GM19395 (cell line): ENCODE measurements around the gene CEACAM5.
"Not testable (repeated sequence)": the region's sequence is repeated elsewhere in the genome, so short reads cannot be mapped to it uniquely, and the experiment has no call there.

ENCODE experiments used
- ATAC-seq: cut with Tn5 transposase; IDR thresholded peaks from one replicate; pipeline ENCODE4 v1.9.1; 2021; ENCODE audit warnings: mild to moderate bottlenecking, moderate library complexity; ENCODE audit not compliant: unreplicated experiment

Gene CEACAM5

DNA sequence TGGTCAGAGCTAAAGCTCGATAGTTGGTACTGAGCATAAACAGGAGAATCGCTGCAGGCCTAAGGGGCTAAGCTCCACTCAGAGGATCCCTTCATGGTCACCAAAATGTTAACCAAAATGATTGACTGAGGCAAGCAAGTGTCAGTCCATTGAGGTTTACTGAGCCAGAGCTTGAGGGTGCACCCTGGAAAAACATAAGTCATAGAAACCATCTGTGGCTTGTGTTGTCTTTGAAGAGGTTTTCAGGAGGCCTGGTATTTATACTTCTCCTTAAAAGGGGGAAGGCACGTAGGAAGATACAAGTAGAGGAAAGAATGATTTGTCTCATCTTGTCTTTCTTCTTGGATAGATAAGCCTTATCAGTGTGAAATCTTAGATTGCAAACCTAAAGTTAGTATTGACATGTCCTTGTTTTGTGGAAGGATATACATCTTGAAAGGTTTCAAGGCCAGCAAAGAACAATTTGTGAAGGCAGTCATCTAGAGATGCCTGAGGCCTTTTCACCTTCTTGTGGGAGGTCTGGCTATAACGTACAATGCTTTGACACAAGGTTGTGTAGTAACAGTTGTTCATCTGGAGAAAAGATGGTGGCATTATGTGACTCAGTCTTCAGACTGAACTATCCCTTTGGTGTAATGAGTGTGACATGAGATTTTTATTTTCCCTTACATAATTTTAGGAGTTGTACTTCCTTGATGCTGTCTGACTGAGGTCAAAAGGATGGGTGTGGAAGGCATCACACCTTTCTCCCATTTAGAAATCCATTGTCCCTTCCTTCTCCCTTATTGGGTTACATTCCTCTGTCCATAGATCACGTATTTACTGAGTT lies 32.2 kb downstream of the CEACAM5 start:
- no peak for ATAC-seq

DNA sequence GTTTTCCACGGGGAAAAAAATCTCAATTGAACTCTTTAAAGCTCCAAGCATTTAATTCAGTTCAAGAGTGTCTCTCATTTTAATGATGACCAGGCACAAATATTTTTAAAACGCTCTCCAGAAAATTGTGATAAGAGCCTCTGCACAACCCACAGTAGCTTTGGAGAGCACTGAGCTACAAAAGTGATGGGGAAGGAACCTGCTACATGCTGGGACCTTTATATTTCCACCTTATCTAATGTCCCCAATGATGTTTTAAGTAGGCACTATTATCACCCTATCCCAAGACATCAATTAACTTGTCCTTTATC lies 32.8 kb downstream of the CEACAM5 start:
- no peak for ATAC-seq

DNA sequence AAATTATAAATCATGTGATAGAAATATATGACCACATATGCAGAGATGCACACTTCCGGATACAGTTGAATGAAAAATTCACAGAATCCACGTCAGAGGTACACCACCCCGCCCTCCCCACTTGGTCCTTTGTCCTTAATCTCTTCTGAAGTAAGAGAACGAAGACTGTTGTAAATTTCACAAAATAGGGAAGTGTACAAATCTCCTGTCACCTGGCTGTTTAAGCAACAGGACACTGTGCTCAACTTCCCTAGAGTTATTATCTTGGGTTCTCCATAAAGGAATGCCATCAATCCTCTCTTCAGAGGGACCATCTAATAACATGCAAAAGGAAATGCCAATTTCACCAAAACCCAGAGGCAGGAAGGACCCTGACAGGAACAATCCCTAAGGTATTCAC lies 36.4 kb downstream of the CEACAM5 start:
- ATAC-seq, result no peak

DNA sequence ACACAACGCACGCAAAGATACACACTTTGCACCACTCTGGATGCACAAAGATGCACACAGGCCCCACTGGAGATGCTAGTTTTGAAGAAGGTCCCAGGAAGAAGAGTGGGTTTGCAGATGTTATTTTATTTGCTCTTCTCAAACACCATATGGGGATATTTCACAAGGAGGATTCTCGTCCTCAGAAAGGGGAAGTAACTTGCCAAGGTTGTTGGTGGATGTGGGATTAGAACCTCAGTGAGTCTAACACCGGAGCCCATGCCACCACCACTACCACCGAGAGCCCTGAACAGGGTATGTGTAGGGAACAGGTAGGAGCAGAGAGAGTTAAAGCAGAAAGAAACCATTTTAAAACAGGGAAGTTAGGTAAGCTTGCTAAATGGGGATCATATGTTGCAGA lies 37.3 kb downstream of the CEACAM5 start:
- ATAC-seq, result no peak

DNA sequence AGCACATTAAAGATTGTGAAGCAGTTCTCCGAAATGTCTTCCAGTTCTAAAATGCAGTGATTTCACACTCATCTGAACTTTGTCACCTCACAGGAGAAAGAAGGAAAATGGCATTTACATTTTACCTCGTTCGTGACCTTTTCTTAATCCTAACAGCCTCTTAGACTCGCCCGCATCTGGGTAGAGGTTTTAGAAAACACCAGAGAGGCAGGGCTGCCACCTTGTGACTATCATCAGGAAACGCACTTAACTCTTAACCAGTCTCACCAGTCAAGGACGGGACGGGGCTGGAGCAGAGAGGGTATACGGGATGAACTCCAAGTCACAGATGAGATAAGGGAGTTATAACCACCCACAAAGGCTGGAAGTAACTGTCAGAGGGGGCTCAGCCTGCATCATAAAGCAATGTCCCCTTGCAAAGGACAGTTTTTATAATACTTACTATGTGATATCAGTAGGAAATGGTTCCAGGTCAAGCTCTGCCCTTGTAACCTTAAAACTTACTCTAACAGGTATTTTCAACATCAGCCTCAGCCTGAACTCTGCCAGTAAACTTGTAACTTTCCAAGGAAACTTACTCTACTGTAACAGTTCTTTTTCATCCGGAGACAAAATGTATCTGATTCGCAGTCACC lies 38.3 kb downstream of the CEACAM5 start:
- ATAC-seq, result no peak

DNA sequence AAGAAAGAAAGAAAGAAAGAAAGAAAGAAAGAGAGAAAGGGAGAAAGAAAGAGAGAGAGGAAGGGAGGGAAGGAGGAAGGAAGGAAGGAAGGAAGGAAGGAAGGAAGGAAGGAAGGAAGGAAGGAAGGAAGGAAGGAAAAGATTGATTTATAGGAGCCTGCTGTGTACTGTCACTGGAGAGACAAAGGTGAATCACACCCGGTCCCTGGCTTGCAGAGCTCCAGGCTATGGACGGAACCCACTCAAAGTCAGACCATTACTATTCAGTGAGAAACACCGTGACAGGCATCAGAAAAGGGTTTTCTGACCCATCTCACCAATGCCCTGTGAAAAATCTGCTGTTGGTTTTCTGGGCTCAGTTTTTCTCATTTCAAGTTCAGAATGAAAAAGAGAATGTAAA lies 39.6 kb downstream of the CEACAM5 start:
- ATAC-seq, result no peak

DNA sequence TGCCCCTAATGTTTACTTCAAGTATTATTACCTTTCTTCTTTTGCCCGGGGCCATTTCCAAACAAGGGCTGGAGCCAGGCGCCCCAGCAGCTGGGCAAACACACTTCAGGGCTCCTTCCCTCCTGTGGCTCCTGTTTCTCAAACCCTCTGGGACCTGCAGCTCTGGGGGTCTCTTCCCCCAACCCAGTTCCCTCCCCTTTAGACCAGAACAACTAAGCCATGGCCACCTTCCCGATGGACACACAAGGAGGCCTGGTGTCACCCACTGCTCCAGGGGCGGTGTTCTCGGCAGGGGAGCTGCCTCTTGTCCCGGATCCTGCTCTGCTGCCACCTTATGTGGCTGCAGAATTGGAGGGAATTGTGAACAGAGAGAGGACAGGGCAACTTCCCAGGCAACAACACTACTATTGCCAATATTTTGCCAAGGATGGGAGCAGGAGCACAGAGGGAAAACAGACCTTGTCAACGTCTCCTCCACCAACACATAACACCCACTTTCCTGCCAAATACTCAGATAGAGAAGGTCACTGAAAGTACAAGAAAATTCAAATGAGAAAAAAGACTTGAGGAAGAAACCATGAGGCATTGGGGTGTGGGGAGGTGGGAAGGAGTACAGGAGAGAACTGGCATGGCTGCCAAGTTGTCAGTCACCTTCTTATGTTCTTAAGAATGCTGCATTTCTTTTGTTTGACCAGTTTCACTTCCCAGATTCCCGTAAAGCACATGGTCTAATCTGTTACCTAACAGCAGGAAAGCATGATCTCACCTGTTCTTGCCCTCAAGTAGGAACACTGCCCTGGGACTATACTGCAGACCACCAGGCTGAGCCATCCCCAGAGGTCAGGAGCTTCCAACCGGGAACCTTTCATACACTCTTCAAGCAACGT lies 42.1 kb downstream of the CEACAM5 start:
- not testable (repeated sequence) for ATAC-seq

DNA sequence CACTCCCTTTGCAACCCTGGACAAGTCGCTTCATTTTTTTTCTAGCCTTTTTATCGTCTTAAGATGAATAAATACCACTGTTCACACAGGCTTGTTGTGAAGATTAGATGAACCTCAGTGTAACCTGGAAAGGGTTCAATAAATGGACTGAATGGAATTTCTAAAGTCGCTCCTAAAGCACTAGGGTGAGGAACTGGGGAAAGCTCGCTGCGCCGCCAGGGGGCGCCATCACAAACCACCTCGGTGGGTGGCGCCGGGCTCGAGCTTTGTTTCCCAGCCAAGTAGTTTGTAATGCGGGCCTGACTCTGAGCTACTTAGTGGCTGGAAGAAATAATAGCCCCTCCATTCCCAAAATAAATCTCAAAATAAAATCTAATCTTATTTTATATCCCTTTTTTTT lies 44.7 kb downstream of the CEACAM5 start:
- ATAC-seq, result no peak

DNA sequence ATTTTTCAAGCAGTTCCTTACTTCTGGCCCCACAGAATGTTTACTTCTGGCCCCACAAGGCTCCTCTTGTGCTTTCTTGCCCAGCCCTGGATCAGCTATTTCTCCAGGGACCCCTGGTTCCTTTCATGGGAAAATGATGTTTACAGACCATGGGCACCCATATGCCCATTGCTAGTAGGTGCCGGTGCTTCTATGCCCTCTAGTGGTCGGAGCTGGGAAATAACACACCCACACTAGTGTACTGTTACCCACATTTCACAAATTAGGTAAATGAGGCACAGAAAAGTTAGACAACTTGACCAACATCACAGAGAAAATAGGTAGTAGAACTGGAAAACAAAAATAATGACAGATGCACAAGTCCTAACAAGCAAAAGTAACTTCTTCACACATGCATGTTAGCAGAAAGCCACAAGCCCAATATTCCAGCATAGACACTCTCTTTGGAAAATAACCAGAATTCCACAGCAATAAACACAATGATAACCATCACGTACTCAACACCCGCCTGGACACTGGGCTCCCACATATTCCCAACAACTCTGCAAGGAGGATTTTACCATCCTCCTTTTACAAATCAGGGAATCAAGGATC lies 45.6 kb downstream of the CEACAM5 start:
- ATAC-seq, result no peak

DNA sequence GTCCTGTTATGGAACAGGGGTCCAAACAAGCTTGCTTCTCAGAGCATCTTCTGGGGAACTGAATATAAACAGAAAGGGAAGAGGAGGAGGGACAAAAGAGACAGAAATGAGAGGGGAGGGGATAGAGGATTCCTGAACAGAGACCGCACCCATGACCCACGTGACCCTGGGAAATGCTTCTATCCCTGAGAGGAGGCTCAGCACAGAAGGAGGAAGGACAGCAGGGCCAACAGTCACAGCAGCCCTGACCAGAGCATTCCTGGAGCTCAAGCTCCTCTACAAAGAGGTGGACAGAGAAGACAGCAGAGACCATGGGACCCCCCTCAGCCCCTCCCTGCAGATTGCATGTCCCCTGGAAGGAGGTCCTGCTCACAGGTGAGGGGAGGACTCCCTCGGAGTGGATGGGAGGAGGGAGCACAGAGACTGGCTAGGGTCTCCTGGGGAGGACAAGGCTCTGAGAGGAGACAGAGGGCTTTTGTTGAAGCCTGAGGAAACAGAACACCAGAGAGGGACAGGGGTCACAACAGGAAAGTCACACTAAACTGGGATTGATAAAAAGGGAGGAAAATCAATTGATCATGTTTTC lies 47.0 kb downstream of the CEACAM5 start, which contains the start of gene CEACAM6:
Gene CEACAM6, plus strand, starts transcription at position 203 of the 586 bp plus-strand sequence. Its CDS starts 109 bp downstream, at position 312.
- ATAC-seq, result no peak

DNA sequence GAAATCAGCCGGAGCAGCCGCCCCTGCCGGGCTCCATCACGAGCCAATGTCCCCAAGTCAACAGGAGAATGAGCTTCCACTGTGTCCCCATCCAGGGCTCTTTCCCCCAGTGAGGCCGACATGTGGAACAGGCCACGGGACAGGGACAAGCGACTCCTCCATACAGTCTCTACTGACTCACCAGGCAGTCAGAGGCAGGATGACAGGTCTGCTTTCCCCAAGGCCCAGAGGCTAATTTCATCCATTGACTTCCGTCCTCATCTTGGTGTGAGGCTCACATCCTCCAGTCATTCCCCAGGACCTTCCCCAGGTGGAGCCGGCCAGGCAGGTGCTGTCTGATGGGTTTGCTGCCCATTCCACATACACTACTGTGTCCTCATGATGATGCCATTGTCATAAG lies 50.4 kb downstream of the CEACAM5 start:
- ATAC-seq, result no peak

DNA sequence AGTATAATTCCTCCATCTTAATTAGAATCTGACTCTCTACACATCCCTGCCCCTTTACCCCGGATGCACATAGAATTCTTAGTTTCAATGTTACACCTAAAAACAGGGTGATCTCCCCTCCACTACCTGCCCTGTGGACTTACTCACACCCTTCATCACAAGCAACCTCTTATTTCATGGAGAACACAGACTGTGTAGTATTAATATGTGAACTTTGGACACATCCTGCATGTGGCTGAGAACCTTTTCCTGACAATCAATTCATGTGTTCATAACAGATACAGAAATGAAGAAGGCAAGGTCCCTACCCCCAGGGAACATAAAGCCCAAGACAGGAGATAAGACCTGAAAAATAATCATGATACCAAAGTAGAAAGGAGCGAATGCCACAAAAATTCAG lies 58.7 kb downstream of the CEACAM5 start:
- no peak for ATAC-seq

DNA sequence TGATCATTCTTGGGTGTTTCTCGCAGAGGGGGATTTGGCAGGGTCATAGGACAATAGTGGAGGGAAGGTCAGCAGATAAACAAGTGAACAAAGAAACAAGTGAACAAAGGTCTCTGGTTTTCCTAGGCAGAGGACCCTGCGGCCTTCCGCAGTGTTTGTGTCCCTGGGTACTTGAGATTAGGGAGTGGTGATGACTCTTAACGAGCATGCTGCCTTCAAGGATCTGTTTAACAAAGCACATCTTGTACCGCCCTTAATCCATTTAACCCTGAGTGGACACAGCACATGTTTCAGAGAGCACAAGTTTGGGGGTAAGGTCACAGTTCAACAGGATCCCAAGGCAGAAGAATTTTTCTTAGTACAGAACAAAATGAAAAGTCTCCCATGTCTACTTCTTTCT lies 59.7 kb downstream of the CEACAM5 start:
- not testable (repeated sequence) for ATAC-seq

DNA sequence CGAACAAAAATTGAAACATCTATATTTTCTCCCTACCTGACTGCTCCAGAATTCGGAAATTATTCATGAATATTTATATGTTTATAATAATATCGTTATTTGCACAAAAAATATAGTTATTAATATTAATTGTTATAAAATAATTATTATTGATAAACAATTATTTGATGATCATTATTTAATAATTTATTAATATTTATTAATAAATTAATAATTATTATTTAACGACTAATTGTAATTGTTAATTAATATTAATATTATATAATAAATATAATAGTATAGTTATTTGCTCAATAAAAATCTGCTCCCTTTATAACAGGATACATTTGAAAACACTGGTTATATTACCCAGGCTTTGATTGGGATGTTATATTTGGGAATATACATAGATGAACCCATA lies 61.2 kb downstream of the CEACAM5 start:
- ATAC-seq, result no peak

DNA sequence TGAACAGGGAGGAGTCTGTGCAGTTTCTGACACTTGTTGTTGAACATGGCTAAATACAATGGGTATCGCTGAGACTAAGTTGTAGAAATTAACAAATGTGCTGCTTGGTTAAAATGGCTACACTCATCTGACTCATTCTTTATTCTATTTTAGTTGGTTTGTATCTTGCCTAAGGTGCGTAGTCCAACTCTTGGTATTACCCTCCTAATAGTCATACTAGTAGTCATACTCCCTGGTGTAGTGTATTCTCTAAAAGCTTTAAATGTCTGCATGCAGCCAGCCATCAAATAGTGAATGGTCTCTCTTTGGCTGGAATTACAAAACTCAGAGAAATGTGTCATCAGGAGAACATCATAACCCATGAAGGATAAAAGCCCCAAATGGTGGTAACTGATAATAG lies 63.0 kb downstream of the CEACAM5 start:
- ATAC-seq, result no peak

DNA sequence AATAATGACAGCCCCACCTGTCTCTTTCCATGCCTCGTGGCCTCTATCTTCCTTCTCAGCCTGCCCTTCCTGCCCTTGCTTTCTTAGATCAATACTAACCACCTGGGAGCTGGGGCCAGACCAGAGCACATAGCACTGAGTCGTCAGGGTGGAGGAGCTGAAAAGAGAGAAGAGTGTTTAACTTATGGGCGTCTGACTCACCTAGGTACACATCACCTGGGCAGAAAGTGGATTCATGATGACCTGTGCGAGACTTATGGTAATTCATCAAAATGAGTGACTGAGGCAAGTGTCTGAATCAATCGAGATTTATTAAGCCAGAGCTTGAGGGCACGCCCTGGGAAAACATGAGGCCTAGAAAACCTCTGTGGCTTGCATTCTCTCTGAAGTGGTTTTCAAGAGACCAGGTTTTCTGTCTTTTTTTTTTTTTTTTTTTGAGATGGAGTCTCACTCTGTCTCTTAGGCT lies 66.1 kb downstream of the CEACAM5 start:
- ATAC-seq, result no peak

DNA sequence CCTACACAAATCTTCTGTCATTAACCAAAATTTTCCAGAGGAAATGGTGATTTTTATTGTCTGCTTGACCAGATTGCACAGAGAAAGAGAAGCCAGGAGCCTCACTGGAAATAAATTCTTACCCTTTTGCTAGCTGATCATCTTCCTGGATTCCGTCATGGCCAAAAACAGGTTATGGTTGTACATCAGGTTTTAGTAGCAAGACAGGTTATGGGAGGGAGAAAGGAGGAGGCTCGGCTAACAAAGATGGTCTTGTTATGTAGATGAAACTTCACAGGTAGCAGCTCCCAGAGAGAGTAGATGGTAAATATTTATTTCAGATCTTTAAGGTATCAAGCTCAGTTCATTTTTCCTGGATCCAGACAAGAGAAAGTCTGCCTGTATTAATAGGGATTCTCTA lies 68.3 kb downstream of the CEACAM5 start:
- no peak for ATAC-seq
